Mammary epithelial cell (primary cell): Measurements from ENCODE around the gene SLC7A10.

ENCODE experiments used
- CTCF ChIP-seq, 2 donors: IDR thresholded peaks in 1 of 2; conservative IDR thresholded peaks in 1 of 2; 2 replicates each; pipeline ENCODE4 v1.5.1; 2011 to 2012; ENCODE audit warnings: inconsistent platforms in 2 of 2, low read length in 2 of 2, mild to moderate bottlenecking in 2 of 2, control low read depth in 1 of 2, low read depth in 1 of 2; ENCODE audit not compliant: insufficient read depth in 1 of 2; ENCODE audit errors: extremely low read depth in 1 of 2
- EZH2 ChIP-seq: IDR thresholded peaks from 2 replicates; pipeline ENCODE4 v1.6.1; 2012; ENCODE audit warnings: low read length, inconsistent platforms, borderline replicate concordance

- TF ChIP-seq CTCF (conservative IDR thresholded peaks at IDR 0.05 in 1 of 2, IDR thresholded peaks at IDR 0.05 in 1 of 2; ENCODE audit: extremely low read depth in 1 of 2, insufficient read depth in 1 of 2, low read depth in 1 of 2, low read length in 2 of 2), result peak in 1 of 2 donors; percentile 31
- TF ChIP-seq EZH2, result no peak
These were observed 6.3 kb downstream of the SLC7A10 start for GRCh38 chr19:33219261-33219815.
